Measurements from ENCODE around the gene PON2. TPM values are rescaled to one million over a fixed set of nuclear protein-coding genes. Genes with fewer than 3 reads are reported as not detected.

The PON2 gene
- total and polyA plus RNA-seq, 2 of the 8 experiments (the other 6 are each of a cell fraction or from before 2014, with no cell fraction given): 20.6 to 31.0 TPM

DNA sequence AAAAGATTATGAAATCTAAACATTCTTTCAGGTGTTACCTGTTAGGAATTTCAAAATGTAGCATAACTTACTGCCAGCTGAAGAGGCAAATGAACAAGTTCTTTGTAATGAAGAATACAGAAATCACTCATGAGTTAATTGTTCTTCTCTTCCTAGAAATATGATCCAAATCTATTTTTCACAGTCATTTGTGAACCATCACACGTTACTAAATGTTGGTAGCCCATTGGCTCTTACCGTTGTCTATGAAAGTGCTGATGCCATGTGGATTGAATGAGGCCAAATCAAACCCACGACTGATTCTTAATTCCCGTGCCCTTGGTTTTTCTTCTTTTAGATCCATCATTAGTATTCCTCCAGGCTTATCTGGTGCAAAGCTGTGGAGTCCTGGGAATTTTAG is 22.8 kb downstream of the PON2 start (continued):
- TF ChIP-seq RFX5 (IDR thresholded peaks at IDR 0.05; ENCODE audit: borderline replicate concordance, low read depth, low read length): no peak
- TF ChIP-seq EP300 (IDR thresholded peaks at IDR 0.05; ENCODE audit: borderline replicate concordance in 1 of 2, low read depth in 2 of 2, low read length in 2 of 2): no peak
- no peak for TF ChIP-seq SIRT6 (IDR thresholded peaks at IDR 0.05; ENCODE audit: low read length)
